ENCODE results near the gene SPRR4.

Gene SPRR4

DNA sequence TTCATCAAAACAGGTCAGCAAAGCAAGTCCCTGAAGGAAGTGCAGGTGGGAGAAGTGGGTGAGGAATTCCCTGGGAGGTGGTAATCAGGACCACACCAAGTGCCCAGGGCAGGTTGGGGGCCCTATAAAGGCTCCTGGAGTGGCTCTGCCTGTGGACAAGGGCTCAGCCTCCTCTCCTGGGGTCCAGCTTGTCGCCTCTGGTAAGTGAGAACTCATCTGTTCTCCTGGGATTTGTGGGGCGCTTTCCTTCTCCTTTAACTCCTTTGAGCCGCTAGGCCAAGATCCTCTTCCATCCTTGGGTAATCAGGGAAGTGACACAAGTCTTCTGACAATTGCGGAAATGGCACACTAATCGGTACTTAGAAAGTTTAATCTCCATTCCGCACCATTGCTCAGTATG is at the start of gene SPRR4:
TSS of gene SPRR4 (plus strand) at position 154 of the 400 bp plus-strand sequence. CDS start 1,243 bp downstream, outside the sequence.
- no peak for DNase-seq

DNA sequence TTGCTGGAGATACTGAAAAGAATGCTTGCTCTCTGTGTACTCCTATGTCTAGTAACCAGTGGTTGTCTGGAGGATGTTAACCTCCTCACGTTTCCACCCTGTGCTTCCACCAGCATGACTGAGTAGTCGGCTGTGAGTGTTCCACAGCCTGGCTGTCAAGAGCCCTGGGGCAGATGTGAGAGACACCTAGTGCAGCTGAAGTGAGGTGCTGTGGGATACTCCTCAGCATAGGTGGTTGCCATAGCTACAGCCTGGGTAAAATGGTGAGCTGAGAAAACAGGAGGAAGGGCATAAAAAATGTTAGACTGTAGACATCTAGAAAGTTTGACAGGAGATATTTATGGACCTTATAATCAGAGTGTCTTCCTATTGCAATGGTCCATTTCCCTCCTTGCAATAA is 46.3 kb upstream of the SPRR4 start:
- DNase-seq = no peak

- DNase-seq = peak; percentile 20
Measured at GRCh38 chr1:152926091-152926490, 44.4 kb upstream of the SPRR4 start.

DNA sequence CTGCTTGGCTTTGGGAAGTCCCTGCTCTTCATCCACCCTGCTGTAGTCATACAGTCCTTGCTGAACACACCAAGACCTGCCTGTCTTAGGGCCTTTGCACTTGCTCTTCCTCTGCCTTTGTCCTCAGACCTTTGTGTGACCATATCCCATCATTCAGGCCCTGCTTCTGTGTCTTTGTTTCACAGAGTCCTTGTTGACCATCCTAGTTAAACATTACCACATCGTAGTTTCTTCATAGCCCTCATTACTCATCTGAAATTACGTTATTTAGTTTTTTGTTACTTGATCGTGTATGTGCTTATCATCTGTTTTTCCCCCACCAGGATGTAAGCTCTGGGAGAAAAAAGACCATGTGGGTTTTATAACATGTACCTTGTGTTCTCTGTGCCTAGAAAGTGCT is 41.8 kb upstream of the SPRR4 start:
- no peak for DNase-seq

GRCh38 chr1:152932170-152932811 is 38.2 kb upstream of the SPRR4 start:
- DNase-seq = no peak

- DNase-seq = no peak
Measured at GRCh38 chr1:152933196-152933595, 37.3 kb upstream of the SPRR4 start.

- no peak for DNase-seq
Measured at GRCh38 chr1:152940614-152941013, 29.8 kb upstream of the SPRR4 start.

GRCh38 chr1:152941037-152941711 is 29.3 kb upstream of the SPRR4 start:
- no peak for DNase-seq

DNA sequence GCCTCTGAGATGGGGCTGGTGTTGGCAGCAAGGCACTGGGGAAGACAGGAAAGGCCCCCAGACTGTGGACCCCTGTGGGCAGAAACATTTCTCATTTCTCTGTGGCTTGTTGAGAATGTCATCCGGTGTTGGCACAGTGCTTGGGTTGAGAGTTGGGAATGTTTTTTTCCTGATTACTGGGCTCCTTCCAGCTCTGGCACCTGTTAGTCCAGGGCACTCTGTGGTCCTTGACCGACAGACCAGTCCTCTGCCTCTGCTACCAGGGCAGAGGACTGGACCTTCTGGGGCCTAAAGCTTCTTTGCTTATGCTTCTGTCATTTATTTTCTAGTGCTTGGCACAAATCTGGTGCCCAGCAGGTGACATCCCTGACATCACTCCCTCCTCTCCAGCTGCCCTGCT is 28.3 kb upstream of the SPRR4 start:
- no peak for DNase-seq

GRCh38 chr1:152946248-152946647 is 24.2 kb upstream of the SPRR4 start:
- DNase-seq = no peak

DNA sequence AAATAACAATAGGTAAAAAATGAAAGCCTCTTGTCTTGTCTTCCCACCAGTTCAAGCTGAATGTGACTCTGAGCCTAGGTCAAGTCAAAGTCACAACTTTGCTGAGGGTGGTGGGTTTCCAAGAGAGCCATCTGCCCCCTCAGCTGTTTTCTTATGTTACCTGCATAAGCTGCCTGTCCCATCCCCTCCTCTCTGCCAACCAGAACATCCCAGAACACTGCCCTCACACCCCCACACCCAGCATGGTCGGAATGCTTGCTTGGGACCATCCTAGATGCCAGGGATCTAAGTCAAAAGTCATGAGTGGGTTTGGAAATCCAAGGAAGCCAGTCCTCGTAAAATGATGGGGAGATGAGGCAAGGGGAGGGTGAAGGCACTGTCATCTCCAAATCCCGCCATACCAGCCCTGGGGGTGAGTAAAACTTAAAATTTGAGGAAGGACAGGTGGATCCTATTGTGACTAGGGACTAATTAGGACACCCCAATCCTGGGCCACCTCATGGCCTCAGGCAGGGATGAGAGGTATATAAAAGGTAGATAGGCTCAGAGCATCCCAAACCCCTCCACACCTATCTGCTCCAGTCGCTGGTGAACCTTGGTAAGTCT is 23.7 kb upstream of the SPRR4 start, which contains the start of gene SPRR5:
TSS of gene SPRR5 (plus strand) at position 556 of the 606 bp plus-strand sequence. CDS start 1,349 bp downstream, outside the sequence.
- no peak for DNase-seq

DNA sequence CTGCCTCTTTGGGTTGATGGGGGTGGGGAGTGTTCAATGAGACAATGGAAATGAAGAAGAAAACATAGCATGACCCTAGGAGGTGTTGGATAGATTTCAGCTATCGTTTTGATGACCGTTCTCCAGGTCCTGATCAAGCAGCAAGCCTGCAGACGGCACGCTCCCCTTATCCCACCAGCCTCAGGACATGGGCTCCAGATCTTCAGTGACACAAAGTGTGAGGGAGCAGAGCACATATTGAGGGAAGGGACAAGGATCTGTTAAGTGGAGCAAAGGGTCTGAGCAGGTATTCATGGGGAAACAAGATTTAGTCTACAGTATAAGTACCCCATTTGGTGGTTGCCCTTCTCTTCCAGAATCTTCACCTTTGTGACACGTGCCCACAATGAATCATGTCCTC is 18.7 kb upstream of the SPRR4 start:
- no peak for DNase-seq

- no peak for DNase-seq
Measured at GRCh38 chr1:152953761-152954160, 16.7 kb upstream of the SPRR4 start.

GRCh38 chr1:152954436-152954835 is 16.0 kb upstream of the SPRR4 start:
- DNase-seq = no peak

DNA sequence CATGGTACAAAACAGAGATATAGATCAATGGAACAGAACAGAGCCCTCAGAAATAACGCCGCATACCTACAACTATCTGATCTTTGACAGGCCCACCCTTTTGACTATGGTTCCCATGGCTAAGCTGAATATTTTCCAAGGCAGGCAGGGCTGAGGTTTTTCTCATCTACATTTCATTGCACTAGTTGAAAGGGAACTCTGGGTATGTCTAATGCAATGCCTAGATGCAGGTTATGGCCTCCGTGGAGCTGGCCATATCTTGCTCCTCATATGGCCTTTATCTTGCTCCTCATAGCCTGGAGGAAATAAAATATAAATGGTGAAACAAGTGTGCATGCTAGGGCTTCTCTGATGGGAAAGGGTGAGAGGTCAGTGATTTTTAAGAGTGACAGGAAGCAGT is 12.9 kb upstream of the SPRR4 start:
- no peak for DNase-seq

- DNase-seq = no peak
Measured at GRCh38 chr1:152959273-152959672, 11.2 kb upstream of the SPRR4 start.

DNA sequence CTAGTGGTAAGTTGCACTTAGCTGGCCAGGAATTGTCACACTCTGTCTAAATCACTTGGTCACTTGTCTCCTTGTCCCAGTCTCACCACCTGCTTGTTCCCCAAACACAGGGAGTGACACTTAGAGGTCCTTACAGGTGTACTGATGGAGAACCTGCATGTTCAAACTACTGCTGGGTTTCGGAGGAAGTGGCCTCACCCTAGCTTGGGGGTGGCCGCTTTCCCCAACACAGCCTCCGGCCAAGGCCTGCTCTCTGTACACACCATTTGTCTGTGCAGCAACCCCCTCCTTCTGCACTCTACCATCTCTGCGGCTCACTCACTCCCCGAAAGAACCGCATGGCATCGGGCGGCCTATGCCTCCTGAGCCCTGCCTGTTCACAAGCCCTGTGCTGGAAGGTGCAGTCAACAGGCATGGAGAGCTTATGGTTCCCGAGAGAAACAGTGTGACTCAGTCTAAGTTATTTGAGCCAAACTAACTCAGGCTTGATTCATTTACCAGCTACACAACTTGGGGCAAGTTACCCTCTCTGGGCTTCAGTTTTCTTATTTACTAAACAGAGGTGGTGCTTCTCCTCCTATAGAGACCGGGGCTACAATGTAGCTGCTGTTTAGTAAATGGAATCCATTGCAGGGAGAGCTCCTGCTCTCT is 10.5 kb upstream of the SPRR4 start:
- DNase-seq = no peak

- DNase-seq = no peak
Measured at GRCh38 chr1:152960452-152961044, 9.9 kb upstream of the SPRR4 start.

DNA sequence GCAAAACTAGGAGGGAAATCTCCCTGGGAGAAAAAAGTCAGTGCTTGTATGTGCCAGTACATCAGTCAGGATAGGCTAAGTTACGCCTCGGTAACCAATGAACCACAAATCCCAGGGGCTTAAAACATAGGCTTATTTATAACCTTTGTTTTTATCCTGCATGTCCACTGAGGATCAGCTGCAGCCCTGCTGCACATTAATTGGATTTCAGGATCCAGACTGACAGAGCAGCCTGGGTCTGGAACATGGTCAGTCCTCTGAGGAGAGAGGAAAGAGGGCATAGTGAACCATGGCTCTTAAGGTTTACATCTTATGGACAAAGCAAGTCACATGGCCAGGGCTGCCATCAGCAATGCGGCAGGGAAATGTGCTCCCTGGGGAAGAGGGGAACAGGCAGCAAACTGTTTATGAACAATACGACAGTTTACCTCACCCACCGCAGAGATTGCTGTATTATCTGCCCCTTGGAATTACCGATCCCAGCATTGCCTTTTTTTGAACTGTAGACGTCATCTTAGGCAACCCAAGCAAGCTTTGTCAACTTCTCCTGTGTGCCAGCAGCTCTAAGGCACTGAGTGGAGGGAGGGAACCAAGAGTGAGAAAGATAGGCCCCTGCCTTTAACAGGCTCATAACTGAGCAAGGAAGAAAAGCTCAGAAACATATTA is 9.1 kb upstream of the SPRR4 start:
- DNase-seq = no peak

- DNase-seq = no peak
Measured at GRCh38 chr1:152962876-152963415, 7.5 kb upstream of the SPRR4 start.

DNA sequence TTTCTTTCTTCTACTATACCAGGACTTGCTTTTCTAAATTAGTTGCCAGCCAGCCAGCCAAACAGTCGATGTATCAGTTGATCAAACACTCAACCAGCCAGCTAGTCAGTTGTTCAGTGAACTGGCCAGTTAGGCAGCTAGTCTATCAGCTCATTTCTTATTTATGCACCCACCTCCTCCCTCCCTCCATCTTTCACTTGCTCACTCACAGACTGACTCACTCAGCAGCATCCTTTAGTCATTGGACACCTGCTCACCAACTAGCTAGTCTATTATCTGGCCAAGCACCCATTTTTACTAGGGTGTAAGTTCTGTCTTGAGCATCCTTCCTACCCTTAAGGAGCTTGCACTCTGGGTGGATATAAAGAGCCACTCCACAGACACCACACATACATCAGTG is 5.9 kb upstream of the SPRR4 start:
- no peak for DNase-seq

- DNase-seq = no peak
Measured at GRCh38 chr1:152965853-152966252, 4.6 kb upstream of the SPRR4 start.

All from activated CD4-positive, alpha-beta T cell treated with anti-CD3 and anti-CD28 coated beads, Interleukin-2, Interleukin-6, amounts not matched to agents 100 ng/mL and 50 ng/mL, durations not matched to agents 16 hours and 8 hours (primary cell).